Type B pancreatic cell (in vitro differentiated cells): ENCODE data around the gene MBOAT7. TPM values are rescaled to one million over a fixed set of nuclear protein-coding genes. Genes with fewer than 3 reads are reported as not detected.

Source experiments
- DNase-seq: peaks from one replicate; pipeline ENCODE4 v3.0.0; 2021; ENCODE audit warnings: mixed read lengths; ENCODE audit not compliant: unreplicated experiment; ENCODE audit errors: extremely low spot score
- H3K27ac Mint-ChIP-seq: 2 replicates; pipeline ENCODE4 v1.8.0; 2021; ENCODE audit warnings: mild to moderate bottlenecking, mixed read lengths
- H3K27me3 Mint-ChIP-seq: 2 replicates; pipeline ENCODE4 v1.8.0; 2021; ENCODE audit warnings: mixed read lengths
- H3K36me3 Mint-ChIP-seq: 2 replicates; pipeline ENCODE4 v1.8.0; 2021; ENCODE audit warnings: mixed read lengths
- H3K4me1 Mint-ChIP-seq: one replicate; pipeline ENCODE4 v1.8.0; 2021; ENCODE audit warnings: mixed read lengths; ENCODE audit not compliant: unreplicated experiment
- H3K4me3 Mint-ChIP-seq: 2 replicates; pipeline ENCODE4 v1.8.0; 2021; ENCODE audit warnings: mild to moderate bottlenecking, mixed read lengths
- H3K9me3 Mint-ChIP-seq: 2 replicates; pipeline ENCODE4 v1.8.0; 2021; ENCODE audit warnings: mixed read lengths
- CTCF ChIP-seq: fragments of 200-600 bp; sonication (generic); conservative IDR thresholded peaks from 2 replicates; pipeline ENCODE4 v1.5.0; 2021; ENCODE audit warnings: antibody characterized with exemption, mild to moderate bottlenecking
- total RNA-seq: library from RNA; stranded (reverse); gene quantifications from 2 replicates; pipeline ENCODE4 v1.2.1, GENCODE V29; 2021; ENCODE audit warnings: low replicate concordance

MBOAT7 gene
- total RNA-seq, 1 donor from 2014 or later = 73.3 TPM

GRCh38 chr19:54193011-54193410 lies 3.6 kb upstream of the MBOAT7 start:
- Mint-ChIP-seq H3K4me3 (peak overlapping the region; percentile 58), H3K36me3 (peaks cover 5% of the 10 kb centered on the region), H3K9me3 (no peaks in the 10 kb centered on the region), H3K4me1 (no peaks in the 10 kb centered on the region), H3K27ac (peak overlapping the region; percentile 63), H3K27me3 (no peaks in the 10 kb centered on the region)
- DNase-seq = no peak
- no peak for TF ChIP-seq CTCF

- no peaks in the 10 kb centered on the region for H3K9me3 Mint-ChIP-seq
- peaks cover 7% of the 10 kb centered on the region for H3K4me1 Mint-ChIP-seq
- peaks cover 5% of the 10 kb centered on the region for H3K36me3 Mint-ChIP-seq
- no peaks in the 10 kb centered on the region for H3K27me3 Mint-ChIP-seq
- H3K27ac Mint-ChIP-seq = peak overlapping the region; percentile 87
- peak overlapping the region; percentile 97 for H3K4me3 Mint-ChIP-seq
- DNase-seq = no peak
- no peak for TF ChIP-seq CTCF
Measured at GRCh38 chr19:54191811-54192453, 2.6 kb upstream of the MBOAT7 start.

- Mint-ChIP-seq H3K4me3 (peak within 1 kb of the TSS; percentile 97), H3K36me3 (peaks cover 8% of the 10 kb centered on the region), H3K4me1 (peaks cover 7% of the 10 kb centered on the region), H3K27ac (peak within 1 kb of the TSS; percentile 100), H3K9me3 (no peaks in the 10 kb centered on the region), H3K27me3 (no peaks in the 10 kb centered on the region)
- no peak for TF ChIP-seq CTCF
- peak; percentile 93 for DNase-seq
Measured at GRCh38 chr19:54191011-54191810, 1.8 kb upstream of the MBOAT7 start, which contains the start of gene TSEN34. TSS of gene TSEN34 (plus strand) at chr19:54191308. CDS start at chr19:54191365, 57 bp downstream.

GRCh38 chr19:54190503-54191010 lies 1.2 kb upstream of the MBOAT7 start:
- DNase-seq = peak; percentile 99
- peaks cover 7% of the 10 kb centered on the region for H3K36me3 Mint-ChIP-seq
- H3K27ac Mint-ChIP-seq = peak overlapping the region; percentile 100
- peak overlapping the region; percentile 97 for H3K4me3 Mint-ChIP-seq
- H3K27me3 Mint-ChIP-seq = no peaks in the 10 kb centered on the region
- H3K4me1 Mint-ChIP-seq = peaks cover 7% of the 10 kb centered on the region
- H3K9me3 Mint-ChIP-seq = no peaks in the 10 kb centered on the region
- no peak for TF ChIP-seq CTCF

GRCh38 chr19:54189735-54190502 lies 539 bp upstream of the MBOAT7 start:
- Mint-ChIP-seq H3K27ac (peak overlapping the region; percentile 100), H3K4me3 (peak overlapping the region; percentile 97), H3K4me1 (peaks cover 7% of the 10 kb centered on the region), H3K9me3 (no peaks in the 10 kb centered on the region), H3K27me3 (no peaks in the 10 kb centered on the region), H3K36me3 (peaks cover 8% of the 10 kb centered on the region)
- no peak for TF ChIP-seq CTCF
- peak; percentile 99 for DNase-seq
